Activated naive CD8-positive, alpha-beta T cell (primary cell): ENCODE results near the gene PRRG4.
"Not testable (repeated sequence)": the region's sequence is repeated elsewhere in the genome, so short reads cannot be mapped to it uniquely, and the experiment has no call there.

ENCODE experiments used
- H3K27ac Mint-ChIP-seq: one replicate; pipeline ENCODE4 v1.8.0; 2021; ENCODE audit warnings: mixed read lengths
- H3K27me3 Mint-ChIP-seq: one replicate; pipeline ENCODE4 v1.8.0; 2021; ENCODE audit warnings: mixed read lengths
- H3K36me3 Mint-ChIP-seq: one replicate; pipeline ENCODE4 v1.8.0; 2021; ENCODE audit warnings: mixed read lengths
- H3K4me1 Mint-ChIP-seq: one replicate; pipeline ENCODE4 v1.8.0; 2021; ENCODE audit warnings: low read depth, mixed read lengths
- H3K4me3 Mint-ChIP-seq: one replicate; pipeline ENCODE4 v1.8.0; 2021; ENCODE audit warnings: mild to moderate bottlenecking, mixed read lengths
- H3K9me3 Mint-ChIP-seq: one replicate; pipeline ENCODE4 v1.8.0; 2021; ENCODE audit warnings: low read depth, mixed read lengths

The PRRG4 gene

GRCh38 chr11:32847511-32847910 is 17.8 kb downstream of the PRRG4 start:
- H3K4me3 Mint-ChIP-seq, result no peak overlapping the region
- no peak overlapping the region for H3K27ac Mint-ChIP-seq
- peaks cover 6% of the 10 kb centered on the region for H3K27me3 Mint-ChIP-seq

GRCh38 chr11:32849761-32850160 is 20.0 kb downstream of the PRRG4 start:
- no peaks in the 10 kb centered on the region for H3K4me1 Mint-ChIP-seq
- no peaks in the 10 kb centered on the region for H3K9me3 Mint-ChIP-seq
- no peak overlapping the region for H3K4me3 Mint-ChIP-seq
- no peak overlapping the region for H3K27ac Mint-ChIP-seq
- peaks cover 8% of the 10 kb centered on the region for H3K27me3 Mint-ChIP-seq
- H3K36me3 Mint-ChIP-seq, result no peaks in the 10 kb centered on the region

More at GRCh38 chr11:32847511-32847910, 17.8 kb downstream of the PRRG4 start:
- no peaks in the 10 kb centered on the region for H3K9me3 Mint-ChIP-seq
- H3K36me3 Mint-ChIP-seq, result no peaks in the 10 kb centered on the region
- H3K4me1 Mint-ChIP-seq, result no peaks in the 10 kb centered on the region

GRCh38 chr11:32851251-32851650 is 21.5 kb downstream of the PRRG4 start:
- Mint-ChIP-seq H3K27ac (no peak overlapping the region), H3K4me3 (no peak overlapping the region)

GRCh38 chr11:32852207-32852606 is 22.5 kb downstream of the PRRG4 start:
- H3K4me3 Mint-ChIP-seq, result no peak overlapping the region

More at GRCh38 chr11:32851251-32851650, 21.5 kb downstream of the PRRG4 start:
- Mint-ChIP-seq H3K27me3 (peaks cover 6% of the 10 kb centered on the region), H3K4me1 (no peaks in the 10 kb centered on the region), H3K9me3 (no peaks in the 10 kb centered on the region), H3K36me3 (no peaks in the 10 kb centered on the region)

GRCh38 chr11:32855601-32856000 is 25.9 kb downstream of the PRRG4 start:
- Mint-ChIP-seq H3K27ac (no peak overlapping the region), H3K4me3 (no peak overlapping the region), H3K36me3 (no peaks in the 10 kb centered on the region), H3K9me3 (no peaks in the 10 kb centered on the region), H3K27me3 (peaks cover 8% of the 10 kb centered on the region), H3K4me1 (no peaks in the 10 kb centered on the region)

More at GRCh38 chr11:32852207-32852606, 22.5 kb downstream of the PRRG4 start:
- Mint-ChIP-seq H3K9me3 (no peaks in the 10 kb centered on the region), H3K4me1 (no peaks in the 10 kb centered on the region), H3K27ac (no peak overlapping the region), H3K27me3 (peaks cover 3% of the 10 kb centered on the region), H3K36me3 (no peaks in the 10 kb centered on the region)

GRCh38 chr11:32858731-32859130 is 29.0 kb downstream of the PRRG4 start:
- H3K4me3 Mint-ChIP-seq, result no peak overlapping the region
- no peak overlapping the region for H3K27ac Mint-ChIP-seq
- H3K36me3 Mint-ChIP-seq, result peaks cover 2% of the 10 kb centered on the region
- no peaks in the 10 kb centered on the region for H3K4me1 Mint-ChIP-seq
- no peaks in the 10 kb centered on the region for H3K9me3 Mint-ChIP-seq
- peaks cover 9% of the 10 kb centered on the region for H3K27me3 Mint-ChIP-seq

- peaks cover 11% of the 10 kb centered on the region for H3K27me3 Mint-ChIP-seq
- no peaks in the 10 kb centered on the region for H3K4me1 Mint-ChIP-seq
- no peak overlapping the region for H3K27ac Mint-ChIP-seq
- no peak overlapping the region for H3K4me3 Mint-ChIP-seq
- H3K36me3 Mint-ChIP-seq, result peaks cover 2% of the 10 kb centered on the region
- no peaks in the 10 kb centered on the region for H3K9me3 Mint-ChIP-seq
Observed at GRCh38 chr11:32861850-32862577, 32.3 kb downstream of the PRRG4 start.

- Mint-ChIP-seq H3K4me1 (no peaks in the 10 kb centered on the region), H3K36me3 (peaks cover 4% of the 10 kb centered on the region), H3K27ac (no peak overlapping the region), H3K9me3 (no peaks in the 10 kb centered on the region), H3K4me3 (no peak overlapping the region), H3K27me3 (peaks cover 8% of the 10 kb centered on the region)
Observed at GRCh38 chr11:32864555-32864954, 34.8 kb downstream of the PRRG4 start.

GRCh38 chr11:32868752-32869151 is 39.0 kb downstream of the PRRG4 start:
- not testable (repeated sequence) for H3K36me3 Mint-ChIP-seq, H3K27me3 Mint-ChIP-seq, H3K9me3 Mint-ChIP-seq, H3K4me1 Mint-ChIP-seq, H3K27ac Mint-ChIP-seq, H3K4me3 Mint-ChIP-seq

GRCh38 chr11:32870676-32871075 is 40.9 kb downstream of the PRRG4 start:
- H3K27ac Mint-ChIP-seq, result no peak overlapping the region
- no peak overlapping the region for H3K4me3 Mint-ChIP-seq
- peaks cover 3% of the 10 kb centered on the region for H3K27me3 Mint-ChIP-seq
- no peaks in the 10 kb centered on the region for H3K4me1 Mint-ChIP-seq
- H3K9me3 Mint-ChIP-seq, result no peaks in the 10 kb centered on the region
- H3K36me3 Mint-ChIP-seq, result peaks cover 2% of the 10 kb centered on the region

GRCh38 chr11:32874132-32874531 is 44.4 kb downstream of the PRRG4 start:
- no peak overlapping the region for H3K27ac Mint-ChIP-seq
- no peaks in the 10 kb centered on the region for H3K36me3 Mint-ChIP-seq
- H3K4me3 Mint-ChIP-seq, result no peak overlapping the region
- no peaks in the 10 kb centered on the region for H3K4me1 Mint-ChIP-seq
- H3K9me3 Mint-ChIP-seq, result no peaks in the 10 kb centered on the region
- peaks cover 1% of the 10 kb centered on the region for H3K27me3 Mint-ChIP-seq

- H3K4me3 Mint-ChIP-seq, result no peak overlapping the region
- H3K27ac Mint-ChIP-seq, result no peak overlapping the region
- H3K4me1 Mint-ChIP-seq, result no peaks in the 10 kb centered on the region
- no peaks in the 10 kb centered on the region for H3K27me3 Mint-ChIP-seq
- H3K36me3 Mint-ChIP-seq, result no peaks in the 10 kb centered on the region
- no peaks in the 10 kb centered on the region for H3K9me3 Mint-ChIP-seq
Observed at GRCh38 chr11:32881286-32881685, 51.6 kb downstream of the PRRG4 start.

- Mint-ChIP-seq H3K36me3 (no peaks in the 10 kb centered on the region), H3K9me3 (no peaks in the 10 kb centered on the region), H3K27me3 (no peaks in the 10 kb centered on the region), H3K4me1 (no peaks in the 10 kb centered on the region), H3K4me3 (no peak overlapping the region), H3K27ac (no peak overlapping the region)
Observed at GRCh38 chr11:32883421-32883820, 53.7 kb downstream of the PRRG4 start.

GRCh38 chr11:32884023-32884422 is 54.3 kb downstream of the PRRG4 start:
- Mint-ChIP-seq H3K27me3 (no peaks in the 10 kb centered on the region), H3K4me1 (no peaks in the 10 kb centered on the region), H3K27ac (no peak overlapping the region), H3K9me3 (no peaks in the 10 kb centered on the region), H3K4me3 (no peak overlapping the region), H3K36me3 (no peaks in the 10 kb centered on the region)

- Mint-ChIP-seq H3K4me3 (no peak overlapping the region), H3K27me3 (no peaks in the 10 kb centered on the region), H3K27ac (no peak overlapping the region), H3K9me3 (no peaks in the 10 kb centered on the region), H3K4me1 (no peaks in the 10 kb centered on the region), H3K36me3 (no peaks in the 10 kb centered on the region)
Observed at GRCh38 chr11:32884770-32885384, 55.1 kb downstream of the PRRG4 start.

- Mint-ChIP-seq H3K4me3 (no peak overlapping the region), H3K4me1 (no peaks in the 10 kb centered on the region), H3K36me3 (no peaks in the 10 kb centered on the region), H3K9me3 (no peaks in the 10 kb centered on the region), H3K27ac (no peak overlapping the region), H3K27me3 (no peaks in the 10 kb centered on the region)
Observed at GRCh38 chr11:32885556-32885955, 55.8 kb downstream of the PRRG4 start.
